ENCODE data around the gene EIF3F.

Gene EIF3F

DNA sequence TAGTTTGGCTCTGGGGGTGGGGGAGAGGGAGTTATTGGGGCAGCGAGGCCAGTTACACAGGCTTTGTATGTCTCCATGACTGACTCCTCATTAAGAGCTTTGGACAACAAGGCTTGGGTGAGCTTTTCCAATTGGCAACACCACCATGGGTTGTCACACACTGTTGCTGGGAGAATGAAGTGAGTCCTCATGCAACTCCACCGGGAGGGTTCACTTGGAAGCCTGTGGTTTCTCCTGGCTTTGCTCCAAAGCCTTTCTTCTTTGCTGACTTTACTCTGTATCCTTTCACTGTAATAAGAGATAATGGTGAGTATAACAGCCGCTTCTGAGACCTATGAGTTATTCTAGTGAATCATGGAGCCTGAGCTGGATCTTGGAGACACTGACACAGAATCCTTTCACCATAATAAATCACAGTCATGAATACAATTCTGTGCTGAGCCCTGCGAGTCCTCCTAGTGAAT is 24.9 kb downstream of the EIF3F start:
- no peak for TF ChIP-seq CTCF (IDR thresholded peaks at IDR 0.05; ENCODE audit: low read length, missing control alignments)
- DNase-seq (ENCODE audit: low read depth): peak; percentile 71
- no peak overlapping the region for H3K4me3 ChIP-seq (replicated peaks; ENCODE audit: low read depth, low read length)

GRCh38 chr11:8013833-8014232 is 26.7 kb downstream of the EIF3F start:
- DNase-seq (ENCODE audit: low read depth): no peak
- no peak for TF ChIP-seq CTCF (IDR thresholded peaks at IDR 0.05; ENCODE audit: low read length, missing control alignments)
- H3K4me3 ChIP-seq (replicated peaks; ENCODE audit: low read depth, low read length): no peak overlapping the region

GRCh38 chr11:8015753-8016239 is 28.7 kb downstream of the EIF3F start:
- DNase-seq (ENCODE audit: low read depth): no peak
- TF ChIP-seq CTCF (IDR thresholded peaks at IDR 0.05; ENCODE audit: low read length, missing control alignments): no peak
- no peak overlapping the region for H3K4me3 ChIP-seq (replicated peaks; ENCODE audit: low read depth, low read length)

DNA sequence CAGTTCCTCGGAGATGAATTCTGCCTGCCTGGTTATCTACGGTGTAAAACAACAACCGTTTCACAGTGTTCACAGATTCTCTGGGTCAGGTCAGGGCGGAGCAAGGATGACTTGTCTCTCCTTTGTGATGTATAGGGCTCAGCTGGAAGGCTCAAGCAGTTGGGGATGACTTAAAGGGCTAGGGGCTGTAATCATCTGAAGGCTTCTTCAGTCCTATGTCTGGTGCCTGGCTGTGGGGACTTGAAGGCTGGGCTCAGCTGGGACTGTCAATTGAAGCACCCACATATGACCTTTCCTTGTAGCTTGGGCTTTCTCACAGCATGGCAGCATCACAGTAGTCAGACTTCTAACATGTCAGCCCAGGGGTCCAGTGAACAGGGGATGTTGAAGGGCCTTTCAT is 29.3 kb downstream of the EIF3F start:
- no peak for DNase-seq (ENCODE audit: low read depth)
- no peak overlapping the region for H3K4me3 ChIP-seq (replicated peaks; ENCODE audit: low read depth, low read length)
- no peak for TF ChIP-seq CTCF (IDR thresholded peaks at IDR 0.05; ENCODE audit: low read length, missing control alignments)

DNA sequence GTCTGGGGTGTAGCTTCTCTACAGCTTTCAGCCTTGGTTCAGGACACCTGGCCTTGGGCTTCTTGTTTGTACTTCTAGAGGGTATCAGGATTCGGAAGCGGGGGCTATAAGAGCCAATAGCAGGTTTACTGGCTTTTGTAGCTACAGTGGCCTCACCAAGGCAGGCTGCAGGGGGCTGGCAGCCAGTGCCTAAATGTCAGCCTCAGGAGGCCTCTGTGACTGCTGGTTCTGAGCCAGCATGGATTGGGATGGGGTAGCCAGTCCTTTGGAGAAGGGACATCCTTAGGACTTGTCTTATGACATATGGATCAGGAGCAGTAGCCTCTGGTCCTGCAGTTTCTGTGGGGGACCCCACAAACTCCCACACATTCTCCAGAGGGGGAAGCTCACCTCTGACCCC is 29.9 kb downstream of the EIF3F start:
- no peak for DNase-seq (ENCODE audit: low read depth)
- TF ChIP-seq CTCF (IDR thresholded peaks at IDR 0.05; ENCODE audit: low read length, missing control alignments): no peak
- no peak overlapping the region for H3K4me3 ChIP-seq (replicated peaks; ENCODE audit: low read depth, low read length)

- no peak for TF ChIP-seq CTCF (IDR thresholded peaks at IDR 0.05; ENCODE audit: low read length, missing control alignments)
- DNase-seq (ENCODE audit: low read depth): no peak
- no peak overlapping the region for H3K4me3 ChIP-seq (replicated peaks; ENCODE audit: low read depth, low read length)
These were observed 30.9 kb downstream of the EIF3F start for GRCh38 chr11:8017894-8018483.

Measured in fibroblast of pulmonary artery (primary cell).